Fibroblast of lung (primary cell): ENCODE results near the gene GDPD4. TPM values are rescaled to one million over a fixed set of nuclear protein-coding genes. Genes with fewer than 3 reads are reported as not detected.

ENCODE experiments used
- DNase-seq, 2 donors: peaks; one replicate each; pipeline versions ENCODE4 v3.0.0 to v3.0.0-alpha.2; 2010; ENCODE audit warnings: low read depth in 2 of 2
- H2AFZ ChIP-seq: 2 replicates; pipeline ENCODE4 v1.5.1; 2012; ENCODE audit warnings: low read length, control low read depth, inconsistent platforms
- H3K27ac ChIP-seq: 2 replicates; pipeline ENCODE4 v1.5.1; 2011; ENCODE audit warnings: low read length, control low read depth; ENCODE audit not compliant: insufficient read depth
- H3K27me3 ChIP-seq: 2 replicates; pipeline ENCODE4 v1.5.1; 2011; ENCODE audit warnings: mild to moderate bottlenecking, low read length; ENCODE audit not compliant: control insufficient read depth, insufficient read depth
- H3K36me3 ChIP-seq: 2 replicates; pipeline ENCODE4 v1.5.1; 2011; ENCODE audit warnings: low read length; ENCODE audit not compliant: control insufficient read depth, insufficient read depth
- H3K4me1 ChIP-seq: 2 replicates; pipeline ENCODE4 v1.5.1; 2011; ENCODE audit warnings: low read length; ENCODE audit not compliant: control insufficient read depth, insufficient read depth; ENCODE audit errors: extremely low read depth
- H3K4me2 ChIP-seq: 2 replicates; pipeline ENCODE4 v1.5.1; 2011; ENCODE audit warnings: low read length, control low read depth; ENCODE audit not compliant: insufficient read depth; ENCODE audit errors: extremely low read depth
- H3K4me3 ChIP-seq, 4 experiments: fragments of 200-600 bp in 1 of 4; sonication (generic) in 1 of 4; replicated peaks in 1 of 4; 2 replicates each; pipeline ENCODE4 v1.5.1; 2011 to 2016; ENCODE audit warnings: low read length in 4 of 4, low read depth in 3 of 4, mild to moderate bottlenecking in 3 of 4, control low read depth in 2 of 4, inconsistent platforms in 1 of 4, mixed read lengths in 1 of 4; ENCODE audit not compliant: insufficient read depth in 1 of 4; ENCODE audit errors: control extremely low read depth in 1 of 4
- H3K79me2 ChIP-seq: 2 replicates; pipeline ENCODE4 v1.5.1; 2012; ENCODE audit warnings: mild to moderate bottlenecking, low read length, inconsistent platforms; ENCODE audit not compliant: control insufficient read depth, insufficient read depth
- H3K9ac ChIP-seq: 2 replicates; pipeline ENCODE4 v1.5.1; 2011; ENCODE audit warnings: mild to moderate bottlenecking, low read length, control low read depth; ENCODE audit not compliant: insufficient read depth
- H3K9me3 ChIP-seq: 2 replicates; pipeline ENCODE4 v1.5.1; 2012; ENCODE audit warnings: low read depth, low read length; ENCODE audit not compliant: control insufficient read depth, insufficient read depth
- H4K20me1 ChIP-seq: 2 replicates; pipeline ENCODE4 v1.5.1; 2011; ENCODE audit warnings: low read length; ENCODE audit not compliant: control insufficient read depth, insufficient read depth; ENCODE audit errors: extremely low read depth
- CTCF ChIP-seq, 2 donors: IDR thresholded peaks in 1 of 2; conservative IDR thresholded peaks in 1 of 2; 1 replicate in 1 of 2; 2 replicates in 1 of 2; pipeline ENCODE4 v1.5.1; 2011 to 2012; ENCODE audit warnings: low read length in 2 of 2, control low read depth in 1 of 2, inconsistent platforms in 1 of 2, low read depth in 1 of 2, mild to moderate bottlenecking in 1 of 2
- EZH2 ChIP-seq: IDR thresholded peaks from 2 replicates; pipeline ENCODE4 v1.5.1; 2012; ENCODE audit warnings: low read length, control low read depth, mild to moderate bottlenecking; ENCODE audit errors: missing control alignments
- polyA plus RNA-seq, 2 donors: library from polyadenylated mRNA; depleted of rRNA in 1 of 2; stranded (reverse) in 1 of 2; unstranded in 1 of 2; fragments of >200 nt; gene quantifications; 2 replicates each; pipeline ENCODE4 v1.2.1, GENCODE V29; 2011 to 2012; ENCODE audit warnings: missing spikeins in 1 of 2
- total RNA-seq: library from RNA; depleted of rRNA; stranded (reverse); fragments of >200 nt; gene quantifications from 2 replicates; pipeline ENCODE4 v1.2.1, GENCODE V29; 2014

The GDPD4 gene
- total and polyA plus RNA-seq, 2 donors (not counting 1 experiment from before 2014, with no cell fraction given): not detected

- no peak overlapping the region for H2AFZ ChIP-seq
- H3K4me2 ChIP-seq: no peak overlapping the region
- no peak overlapping the region for H3K27ac ChIP-seq
- TF ChIP-seq CTCF (conservative IDR thresholded peaks at IDR 0.05 in 1 of 2, IDR thresholded peaks at IDR 0.05 in 1 of 2; ENCODE audit: low read depth in 1 of 2, low read length in 2 of 2): no peak
- TF ChIP-seq EZH2: no peak
- H3K4me3 ChIP-seq: no peak overlapping the region
- H3K9me3 ChIP-seq: no peaks in the 10 kb centered on the region
- H3K36me3 ChIP-seq: no peaks in the 10 kb centered on the region
- no peaks in the 10 kb centered on the region for H3K79me2 ChIP-seq
- H4K20me1 ChIP-seq: no peaks in the 10 kb centered on the region
- H3K9ac ChIP-seq: no peak overlapping the region
- peaks cover 8% of the 10 kb centered on the region for H3K27me3 ChIP-seq
- DNase-seq: no peak
- H3K4me1 ChIP-seq: no peaks in the 10 kb centered on the region
Measured at GRCh38 chr11:77170107-77170506, 131.4 kb downstream of the GDPD4 start.

GRCh38 chr11:77167791-77168190, 133.7 kb downstream of the GDPD4 start:
- Histone ChIP-seq H3K79me2 (no peaks in the 10 kb centered on the region), H3K27me3 (peaks cover 8% of the 10 kb centered on the region), H3K9ac (no peak overlapping the region), H3K4me2 (no peak overlapping the region), H4K20me1 (no peaks in the 10 kb centered on the region), H3K9me3 (no peaks in the 10 kb centered on the region), H3K4me1 (no peaks in the 10 kb centered on the region), H3K27ac (no peak overlapping the region), H3K4me3 (no peak overlapping the region), H2AFZ (no peak overlapping the region), H3K36me3 (no peaks in the 10 kb centered on the region)
- TF ChIP-seq EZH2: no peak
- TF ChIP-seq CTCF (conservative IDR thresholded peaks at IDR 0.05 in 1 of 2, IDR thresholded peaks at IDR 0.05 in 1 of 2; ENCODE audit: low read depth in 1 of 2, low read length in 2 of 2): no peak
- no peak for DNase-seq

GRCh38 chr11:77167111-77167626, 134.3 kb downstream of the GDPD4 start:
- Histone ChIP-seq H3K79me2 (no peaks in the 10 kb centered on the region), H3K27me3 (peaks cover 8% of the 10 kb centered on the region), H3K4me3 (no peak overlapping the region), H3K9me3 (no peaks in the 10 kb centered on the region), H3K4me2 (no peak overlapping the region), H3K9ac (no peak overlapping the region), H4K20me1 (no peaks in the 10 kb centered on the region), H2AFZ (no peak overlapping the region), H3K4me1 (no peaks in the 10 kb centered on the region), H3K27ac (no peak overlapping the region), H3K36me3 (no peaks in the 10 kb centered on the region)
- no peak for DNase-seq
- TF ChIP-seq CTCF (conservative IDR thresholded peaks at IDR 0.05 in 1 of 2, IDR thresholded peaks at IDR 0.05 in 1 of 2; ENCODE audit: low read depth in 1 of 2, low read length in 2 of 2) (no peak), EZH2 (no peak)

Other genes with a start within 250 kb of the GDPD4 start
- 12.3 and 17.5 TPM in 2 replicates for gene CAPN5, start 234.7 kb downstream of the GDPD4 start, total RNA-seq
- 20.4 and 29.0 TPM in 2 replicates for gene CAPN5, start 234.7 kb downstream of the GDPD4 start, polyA plus RNA-seq
- 0.51 and 0.83 TPM in 2 replicates for gene OMP, start 198.8 kb downstream of the GDPD4 start, total RNA-seq
- gene OMP, start 198.8 kb downstream of the GDPD4 start, polyA plus RNA-seq: not detected in 2 replicates
- 0.26 and 0.33 TPM in 2 replicates for gene MYO7A, start 173.4 kb downstream of the GDPD4 start, total RNA-seq
- 0.01 and 0.05 TPM in 2 replicates for gene MYO7A, start 173.4 kb downstream of the GDPD4 start, polyA plus RNA-seq
- 25.9 and 37.7 TPM in 2 replicates for gene PAK1, start 172.4 kb upstream of the GDPD4 start, total RNA-seq
- 34.6 and 67.6 TPM in 2 replicates for gene PAK1, start 172.4 kb upstream of the GDPD4 start, polyA plus RNA-seq